SK-N-SH (cell line): ENCODE measurements around the gene STK35. TPM values are rescaled to one million over a fixed set of nuclear protein-coding genes. Genes with fewer than 3 reads are reported as not detected.

Experiments used
- CTCF ChIA-PET: fragments of 300-600, 350-600 bp; formaldehyde crosslinking; extraction: SDS; loops from one replicate; lab custom pipeline; 2021; lab: Yijun Ruan, JAX
- POLR2A ChIA-PET: fragments of 350-600 bp; sonication (Branson Sonifier 250); formaldehyde crosslinking; extraction: SDS; loops from one replicate; lab custom pipeline; 2020; ENCODE audit warnings: antibody characterized with exemption, inconsistent platforms; lab: Yijun Ruan, JAX
- DNase-seq: peaks from one replicate; pipeline ENCODE4 v3.0.0; 2012
- H2AFZ ChIP-seq: fragments of 200-600 bp; sonication (generic); 2 replicates; pipeline ENCODE4 v1.8.1; 2016; ENCODE audit warnings: antibody characterized with exemption, mild to moderate bottlenecking, low read depth
- H3F3A ChIP-seq: fragments of 200-600 bp; sonication (generic); replicated peaks from 2 replicates; pipeline ENCODE3; 2016; ENCODE audit warnings: antibody characterized with exemption, mild to moderate bottlenecking; ENCODE audit not compliant: insufficient read depth
- H3K27ac ChIP-seq, 2 experiments: fragments of 200-500 bp in 1 of 2; fragments of 200-600 bp in 1 of 2; sonication (Bioruptor generic) in 1 of 2; sonication (generic), shearing (Covaris generic) in 1 of 2; 2 replicates each; pipeline versions ENCODE4 v1.5.1 to v1.6.1; 2014 to 2016; ENCODE audit warnings: low read depth in 2 of 2, inconsistent platforms in 1 of 2, low read length in 1 of 2, mild to moderate bottlenecking in 1 of 2, mixed read lengths in 1 of 2
- H3K27me3 ChIP-seq: fragments of 200-600 bp; sonication (generic), shearing (Covaris generic); 2 replicates; pipeline ENCODE4 v1.6.1; 2016; ENCODE audit warnings: mixed run types; ENCODE audit not compliant: insufficient read depth
- H3K36me3 ChIP-seq, 2 experiments: fragments of 200-500 bp in 1 of 2; fragments of 200-600 bp in 1 of 2; sonication (Bioruptor generic) in 1 of 2; sonication (generic) in 1 of 2; replicated peaks in 1 of 2; 2 replicates each; pipeline versions ENCODE3 to v1.5.1; 2014 to 2016; ENCODE audit warnings: low read length in 1 of 2, mild to moderate bottlenecking in 1 of 2; ENCODE audit not compliant: insufficient read depth in 2 of 2, control insufficient read depth in 1 of 2
- H3K4me1 ChIP-seq, 2 experiments: fragments of 200-500 bp in 1 of 2; fragments of 200-600 bp in 1 of 2; sonication (Bioruptor generic) in 1 of 2; sonication (generic), shearing (Covaris generic) in 1 of 2; 2 replicates each; pipeline versions ENCODE4 v1.5.1 to v1.6.1; 2014 to 2016; ENCODE audit warnings: low read depth in 1 of 2, low read length in 1 of 2, mixed run types in 1 of 2; ENCODE audit not compliant: insufficient read depth in 2 of 2, control insufficient read depth in 1 of 2
- H3K4me2 ChIP-seq: fragments of 200-600 bp; sonication (generic), shearing (Covaris generic); 2 replicates; pipeline ENCODE4 v1.6.1; 2017; ENCODE audit warnings: mixed run types
- H3K4me3 ChIP-seq, 2 experiments: fragments of 200-500 bp in 1 of 2; fragments of 200-600 bp in 1 of 2; sonication (Bioruptor generic) in 1 of 2; sonication (generic), shearing (Covaris generic) in 1 of 2; 2 replicates each; pipeline versions ENCODE4 v1.5.1 to v1.8.1; 2014 to 2016; ENCODE audit warnings: low read depth in 2 of 2, inconsistent platforms in 1 of 2, low read length in 1 of 2, mild to moderate bottlenecking in 1 of 2, mixed read lengths in 1 of 2, moderate library complexity in 1 of 2
- H3K79me2 ChIP-seq: fragments of 200-600 bp; sonication (generic); 2 replicates; pipeline ENCODE4 v1.8.1; 2017; ENCODE audit warnings: mild to moderate bottlenecking; ENCODE audit not compliant: insufficient read depth
- H3K9ac ChIP-seq: fragments of 200-600 bp; sonication (generic); 2 replicates; pipeline ENCODE4 v1.6.1; 2017; ENCODE audit warnings: mixed run types
- H3K9me2 ChIP-seq: fragments of 200-600 bp; sonication (generic); 2 replicates; pipeline ENCODE4 v1.6.1; 2017; ENCODE audit warnings: mixed run types
- H3K9me3 ChIP-seq: fragments of 200-600 bp; sonication (generic); 2 replicates; pipeline ENCODE4 v1.6.1; 2017; ENCODE audit warnings: mixed run types, mild to moderate bottlenecking, moderate library complexity
- H4K20me1 ChIP-seq: fragments of 200-600 bp; sonication (generic); 2 replicates; pipeline ENCODE4 v1.6.1; 2017; ENCODE audit warnings: mild to moderate bottlenecking, mixed run types; ENCODE audit not compliant: insufficient read depth
- CHD2 ChIP-seq: fragments of 150-350 bp; IDR thresholded peaks from 2 replicates; pipeline ENCODE4 v1.6.1; 2018; ENCODE audit warnings: low read length; ENCODE audit not compliant: partially characterized antibody
- FOXM1 ChIP-seq: IDR thresholded peaks from 2 replicates; pipeline ENCODE4 v1.4.0; 2012; ENCODE audit warnings: low read depth, mild to moderate bottlenecking
- GABPA ChIP-seq: IDR thresholded peaks from 2 replicates; pipeline ENCODE4 v1.4.0; 2012; ENCODE audit warnings: low read depth, mild to moderate bottlenecking
- GATA2 ChIP-seq: sonication (generic); formaldehyde crosslinking; IDR thresholded peaks from 2 replicates; pipeline ENCODE4 v1.5.0; 2020; ENCODE audit warnings: mild to moderate bottlenecking, missing genetic modification reagents
- JUND ChIP-seq: IDR thresholded peaks from 2 replicates; pipeline ENCODE4 v1.4.0; 2012
- MXI1 ChIP-seq: IDR thresholded peaks from 2 replicates; pipeline ENCODE4 v1.6.1; 2012; ENCODE audit warnings: mild to moderate bottlenecking, low read depth, low read length, improper control_type of control experiment
- NFIC ChIP-seq: IDR thresholded peaks from 2 replicates; pipeline ENCODE4 v1.4.0; 2012; ENCODE audit warnings: borderline replicate concordance
- NRF1 ChIP-seq: IDR thresholded peaks from 2 replicates; pipeline ENCODE4 v1.6.1; 2012; ENCODE audit warnings: low read depth, mild to moderate bottlenecking, low read length
- POLR2AphosphoS5 ChIP-seq: IDR thresholded peaks from 2 replicates; pipeline ENCODE4 v1.6.1; 2012; ENCODE audit warnings: low read depth, low read length
- RCOR1 ChIP-seq: fragments of 150-350 bp; IDR thresholded peaks from 2 replicates; pipeline ENCODE4 v1.6.1; 2017; ENCODE audit warnings: antibody characterized with exemption, low read length
- RFX5 ChIP-seq: IDR thresholded peaks from 2 replicates; pipeline ENCODE4 v1.6.1; 2012; ENCODE audit warnings: mild to moderate bottlenecking, improper control_type of control experiment, low read length
- TCF12 ChIP-seq: IDR thresholded peaks from 2 replicates; pipeline ENCODE4 v1.4.0; 2012
- WGBS: methylation state at CpG from one replicate; pipeline ENCODE4 v1.1.6; 2017; ENCODE audit warnings: low lambda C conversion rate; 5-methylcytosine and 5-hydroxymethylcytosine counted together
- polyA plus RNA-seq, 3 experiments: library from polyadenylated mRNA; depleted of rRNA; stranded (reverse); fragments of >200 nt; gene quantifications; 2 replicates each; pipeline ENCODE4 v1.2.3, GENCODE V29; 2012
- TF ChIP-seq, protein P1 (sequence below): IDR thresholded peaks from 2 replicates; pipeline ENCODE4; 2012
- TF ChIP-seq, protein P2 (sequence below): IDR thresholded peaks from 2 replicates; pipeline ENCODE4 v1.4.0; 2012; ENCODE audit warnings: low read depth, borderline replicate concordance
- TF ChIP-seq, protein P3 (sequence below): fragments of 150-350 bp; IDR thresholded peaks from 2 replicates; pipeline ENCODE4 v1.6.1; 2016; ENCODE audit warnings: mild to moderate bottlenecking, low read depth, low read length

STK35 gene
- polyA plus RNA-seq, 1 of the 3 experiments (the other 2 are of a cell fraction): 6.7 TPM

DNA sequence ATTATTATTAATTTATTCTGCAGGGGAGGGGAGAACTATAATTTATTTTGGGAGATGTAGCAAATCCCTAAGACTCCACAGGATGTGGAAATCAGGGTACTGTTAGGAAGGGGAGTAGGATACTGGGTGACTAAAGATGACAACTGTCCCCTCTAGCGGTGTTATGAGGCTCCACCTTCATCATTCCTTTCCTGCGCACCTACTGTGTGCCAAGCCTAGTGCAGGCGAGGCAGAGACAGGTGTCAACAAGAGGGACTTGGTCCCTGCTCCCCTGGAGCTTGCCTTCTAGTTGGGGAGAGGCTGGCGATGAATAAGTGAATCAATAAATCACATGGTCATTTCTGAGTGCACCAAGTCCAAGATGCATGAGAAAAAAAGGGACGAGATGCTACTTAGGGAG, 65.5 kb downstream of the STK35 start:
- H3K9me3 ChIP-seq: no peaks in the 10 kb centered on the region
- no peak overlapping the region for H3K9ac ChIP-seq
- H3K36me3 ChIP-seq: no peaks in the 10 kb centered on the region
- H3F3A ChIP-seq: no peaks in the 10 kb centered on the region
- no peaks in the 10 kb centered on the region for H4K20me1 ChIP-seq
- ChIA-PET POLR2A (no interaction called here), CTCF (no interaction called here)
- no peaks in the 10 kb centered on the region for H3K9me2 ChIP-seq
- no peaks in the 10 kb centered on the region for H3K4me1 ChIP-seq
- no peaks in the 10 kb centered on the region; the same call in 1 of the 2 replicates for H3K27me3 ChIP-seq
- no peak overlapping the region for H3K4me3 ChIP-seq
- no peak overlapping the region for H3K4me2 ChIP-seq
- TF ChIP-seq, protein P1, sequence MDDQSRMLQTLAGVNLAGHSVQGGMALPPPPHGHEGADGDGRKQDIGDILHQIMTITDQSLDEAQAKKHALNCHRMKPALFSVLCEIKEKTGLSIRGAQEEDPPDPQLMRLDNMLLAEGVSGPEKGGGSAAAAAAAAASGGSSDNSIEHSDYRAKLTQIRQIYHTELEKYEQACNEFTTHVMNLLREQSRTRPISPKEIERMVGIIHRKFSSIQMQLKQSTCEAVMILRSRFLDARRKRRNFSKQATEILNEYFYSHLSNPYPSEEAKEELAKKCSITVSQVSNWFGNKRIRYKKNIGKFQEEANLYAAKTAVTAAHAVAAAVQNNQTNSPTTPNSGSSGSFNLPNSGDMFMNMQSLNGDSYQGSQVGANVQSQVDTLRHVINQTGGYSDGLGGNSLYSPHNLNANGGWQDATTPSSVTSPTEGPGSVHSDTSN: no peak
- TF ChIP-seq NFIC (no peak), NRF1 (no peak)
- TF ChIP-seq, all 33 proteins: peak for 0
- H3K79me2 ChIP-seq: no peaks in the 10 kb centered on the region
- no peak for DNase-seq
- no peak overlapping the region for H3K27ac ChIP-seq
- H2AFZ ChIP-seq: no peak overlapping the region
- 41% methylated on average over 5 of the region's 5 CpGs for WGBS

DNA sequence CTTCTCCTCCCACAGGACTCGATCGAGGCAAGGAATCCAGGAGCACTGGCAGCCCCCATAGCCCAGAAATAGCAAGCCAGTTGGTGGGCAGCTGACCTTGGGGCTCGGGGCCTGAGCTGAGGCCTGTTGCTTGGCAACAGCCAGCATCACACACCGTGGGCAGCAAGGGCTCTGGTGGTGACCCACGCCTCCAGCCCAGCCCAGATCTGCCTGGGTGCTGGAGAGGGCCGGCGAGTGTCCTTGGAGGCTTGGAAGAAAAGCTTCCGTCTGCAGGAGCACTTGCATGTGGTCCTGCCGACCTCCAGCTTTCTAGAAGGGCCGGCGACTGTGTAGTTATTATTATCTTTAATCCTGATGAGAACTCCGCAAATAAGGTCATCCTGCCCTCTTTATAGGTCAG, 67.3 kb downstream of the STK35 start:
- no peaks in the 10 kb centered on the region for H3K79me2 ChIP-seq
- no peaks in the 10 kb centered on the region for H3K9me3 ChIP-seq
- no peaks in the 10 kb centered on the region for H3K36me3 ChIP-seq
- TF ChIP-seq, protein P1: no peak
- TF ChIP-seq, protein P2, sequence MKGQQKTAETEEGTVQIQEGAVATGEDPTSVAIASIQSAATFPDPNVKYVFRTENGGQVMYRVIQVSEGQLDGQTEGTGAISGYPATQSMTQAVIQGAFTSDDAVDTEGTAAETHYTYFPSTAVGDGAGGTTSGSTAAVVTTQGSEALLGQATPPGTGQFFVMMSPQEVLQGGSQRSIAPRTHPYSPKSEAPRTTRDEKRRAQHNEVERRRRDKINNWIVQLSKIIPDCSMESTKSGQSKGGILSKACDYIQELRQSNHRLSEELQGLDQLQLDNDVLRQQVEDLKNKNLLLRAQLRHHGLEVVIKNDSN: no peak
- TF ChIP-seq GATA2 (CRISPR knock-in tag): no peak
- no peak for TF ChIP-seq TCF12
- no peak for TF ChIP-seq JUND
- TF ChIP-seq, all 33 proteins: peak for 0
- Histone ChIP-seq H3K9me2 (no peaks in the 10 kb centered on the region), H3K4me1 (peaks cover 0 to 2% of the 10 kb centered on the region in 2 experiments; a peak in 1 of 4 replicates), H3K4me3 (no peak overlapping the region), H3K4me2 (no peak overlapping the region), H4K20me1 (no peaks in the 10 kb centered on the region), H2AFZ (no peak overlapping the region), H3K27ac (no peak overlapping the region), H3F3A (no peaks in the 10 kb centered on the region), H3K27me3 (peaks cover 6% of the 10 kb centered on the region), H3K9ac (no peak overlapping the region)
- CTCF ChIA-PET: interaction anchor here (1.1 to 2.8 kb wide), 3 partner anchors 162 to 405 kb away, joined by 9 to 12 read pairs (median 9); no protein-coding TSS in a partner anchor
- 65% methylated on average over 7 of the region's 12 CpGs for WGBS
- no peak for DNase-seq
- POLR2A ChIA-PET: no interaction called here

DNA sequence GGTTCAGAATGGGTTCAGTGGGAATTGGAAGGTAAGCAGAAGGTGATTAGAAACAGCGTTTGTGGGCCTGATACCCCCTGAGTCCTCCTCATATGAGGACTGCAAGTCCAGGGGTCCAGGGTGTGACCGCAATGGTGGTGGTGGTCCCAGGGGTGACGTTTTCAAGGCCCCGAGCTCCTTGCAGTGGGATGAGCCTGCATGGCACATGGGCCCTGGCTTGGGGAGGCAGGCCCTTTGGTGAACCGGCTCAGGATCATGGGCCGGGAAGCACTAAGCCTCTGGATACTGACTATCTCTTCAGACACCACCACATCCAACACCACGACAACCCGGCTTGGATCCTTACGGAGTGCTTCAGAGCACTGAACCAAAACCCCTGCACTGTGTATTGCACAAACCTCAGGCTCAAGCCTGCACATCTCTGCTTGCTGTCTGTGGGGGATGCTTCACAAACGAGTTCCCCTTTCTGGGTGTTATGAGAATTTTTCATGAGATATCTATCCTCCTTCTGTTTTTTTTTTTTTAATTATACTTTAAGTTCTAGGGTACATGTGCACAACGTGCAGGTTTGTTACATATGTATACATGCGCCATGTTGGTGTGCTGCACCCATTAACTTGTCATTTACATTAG, 67.9 kb downstream of the STK35 start:
- Histone ChIP-seq H3K4me3 (no peak overlapping the region), H3K79me2 (no peaks in the 10 kb centered on the region), H3K4me1 (peaks cover 0 to 2% of the 10 kb centered on the region in 2 experiments; a peak in 1 of 4 replicates), H2AFZ (no peak overlapping the region), H3K27me3 (peaks cover 9% of the 10 kb centered on the region), H3F3A (no peaks in the 10 kb centered on the region), H3K27ac (no peak overlapping the region), H3K4me2 (no peak overlapping the region), H4K20me1 (no peaks in the 10 kb centered on the region), H3K9me2 (no peaks in the 10 kb centered on the region), H3K9me3 (no peaks in the 10 kb centered on the region), H3K36me3 (no peaks in the 10 kb centered on the region), H3K9ac (no peak overlapping the region)
- ChIA-PET CTCF (interaction anchor here (0.6 to 6.9 kb wide), 5 partner anchors 12 to 405 kb away, joined by 3 to 130 read pairs (median 9); no protein-coding TSS in a partner anchor), POLR2A (no interaction called here)
- DNase-seq: no peak
- WGBS: 72% methylated on average over 8 of the region's 12 CpGs
- TF ChIP-seq RFX5: no peak
- TF ChIP-seq CHD2: no peak
- TF ChIP-seq MXI1: no peak
- no peak for TF ChIP-seq FOXM1
- no peak for TF ChIP-seq GATA2 (CRISPR knock-in tag)
- TF ChIP-seq RCOR1: no peak
- TF ChIP-seq GABPA: no peak
- TF ChIP-seq, protein P1: no peak
- TF ChIP-seq, protein P3, sequence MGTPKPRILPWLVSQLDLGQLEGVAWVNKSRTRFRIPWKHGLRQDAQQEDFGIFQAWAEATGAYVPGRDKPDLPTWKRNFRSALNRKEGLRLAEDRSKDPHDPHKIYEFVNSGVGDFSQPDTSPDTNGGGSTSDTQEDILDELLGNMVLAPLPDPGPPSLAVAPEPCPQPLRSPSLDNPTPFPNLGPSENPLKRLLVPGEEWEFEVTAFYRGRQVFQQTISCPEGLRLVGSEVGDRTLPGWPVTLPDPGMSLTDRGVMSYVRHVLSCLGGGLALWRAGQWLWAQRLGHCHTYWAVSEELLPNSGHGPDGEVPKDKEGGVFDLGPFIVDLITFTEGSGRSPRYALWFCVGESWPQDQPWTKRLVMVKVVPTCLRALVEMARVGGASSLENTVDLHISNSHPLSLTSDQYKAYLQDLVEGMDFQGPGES: no peak
- no peak for TF ChIP-seq POLR2AphosphoS5
- TF ChIP-seq, protein P2: no peak
